Stimulated activated CD4-positive, alpha-beta T cell treated with anti-CD3 and anti-CD28 coated beads, TNF-alpha, amount 100 ng/mL, for 1 hour (primary cell): Measurements from ENCODE around the gene CTAG2.
"Not testable (repeated sequence)": the region's sequence is repeated elsewhere in the genome, so short reads cannot be mapped to it uniquely, and the experiment has no call there.

Source experiments
- DNase-seq, 3 donors: peaks; one replicate each; pipeline ENCODE4 v3.0.0-alpha.2; 2020; ENCODE audit warnings: low read depth in 3 of 3, low spot score in 1 of 3

The CTAG2 gene

GRCh38 chrX:154653413-154653812, at the start of gene CTAG2:
Gene CTAG2, minus strand, starts transcription at chrX:154653579. Its CDS starts 64 bp downstream, at chrX:154653515.
- not testable (repeated sequence) for DNase-seq

GRCh38 chrX:154698630-154699248, 45.4 kb upstream of the CTAG2 start:
- no peak for DNase-seq

GRCh38 chrX:154696676-154697045, 43.3 kb upstream of the CTAG2 start:
- no peak for DNase-seq

GRCh38 chrX:154695911-154696675, 42.7 kb upstream of the CTAG2 start:
- DNase-seq = no peak

GRCh38 chrX:154693394-154693793, 40.0 kb upstream of the CTAG2 start:
- DNase-seq = no peak

GRCh38 chrX:154690438-154690837, 37.1 kb upstream of the CTAG2 start:
- not testable (repeated sequence) for DNase-seq

GRCh38 chrX:154672084-154672483, 18.7 kb upstream of the CTAG2 start:
- not testable (repeated sequence) for DNase-seq

- not testable (repeated sequence) for DNase-seq
Observed at GRCh38 chrX:154670848-154671247, 17.5 kb upstream of the CTAG2 start.

- DNase-seq = no peak
Observed at GRCh38 chrX:154661899-154662298, 8.5 kb upstream of the CTAG2 start.

GRCh38 chrX:154661170-154661569, 7.8 kb upstream of the CTAG2 start:
- no peak for DNase-seq

- DNase-seq = no peak
Observed at GRCh38 chrX:154660541-154660940, 7.2 kb upstream of the CTAG2 start.

- no peak for DNase-seq
Observed at GRCh38 chrX:154658957-154659356, 5.6 kb upstream of the CTAG2 start.

GRCh38 chrX:154658187-154658586, 4.8 kb upstream of the CTAG2 start:
- DNase-seq = no peak

- DNase-seq = no peak
Observed at GRCh38 chrX:154657226-154657805, 3.9 kb upstream of the CTAG2 start.

- no peak for DNase-seq
Observed at GRCh38 chrX:154655786-154656185, 2.4 kb upstream of the CTAG2 start.

- DNase-seq = no peak
Observed at GRCh38 chrX:154655346-154655745, 2.0 kb upstream of the CTAG2 start.

GRCh38 chrX:154654925-154655324, 1.5 kb upstream of the CTAG2 start:
- DNase-seq = no peak

GRCh38 chrX:154654372-154654771, 993 bp upstream of the CTAG2 start:
- DNase-seq = no peak

GRCh38 chrX:154653048-154653401, 354 bp downstream of the CTAG2 start:
- DNase-seq = no peak

GRCh38 chrX:154652311-154653047, 900 bp downstream of the CTAG2 start:
- no peak for DNase-seq

- no peak for DNase-seq
Observed at GRCh38 chrX:154650221-154650510, 3.2 kb downstream of the CTAG2 start.
